Testis (tissue), 3 donors: ENCODE data around the gene EMILIN3. TPM values are rescaled to one million over a fixed set of nuclear protein-coding genes. Genes with fewer than 3 reads are reported as not detected.

Experiments
- DNase-seq: peaks from one replicate; pipeline ENCODE4 v3.0.0-alpha.2; 2019
- H3K27ac ChIP-seq, 2 donors: fragments of 200-600 bp; sonication (generic); one replicate each; pipeline ENCODE4 v1.5.1; 2019
- H3K27me3 ChIP-seq: fragments of 200-600 bp; sonication (generic); one replicate; pipeline ENCODE4 v1.5.1; 2019
- H3K36me3 ChIP-seq: fragments of 200-600 bp; sonication (generic); one replicate; pipeline ENCODE4 v1.5.1; 2017; ENCODE audit warnings: low read depth; ENCODE audit errors: missing control alignments
- H3K4me1 ChIP-seq: fragments of 200-600 bp; sonication (generic); one replicate; pipeline ENCODE4 v1.5.1; 2019
- H3K4me3 ChIP-seq, 2 donors: fragments of 200-600 bp; sonication (generic); one replicate each; pipeline ENCODE4 v1.5.1; 2017 to 2019
- H3K9me3 ChIP-seq: fragments of 200-600 bp; sonication (generic); one replicate; pipeline ENCODE4 v1.5.1; 2017
- CTCF ChIP-seq, 3 experiments: fragments of 450-650 bp in 2 of 3; fragments of 200-600 bp in 1 of 3; sonication (generic) in 1 of 3; IDR thresholded peaks; one replicate each; pipeline ENCODE4 v1.5.1; 2016 to 2019; ENCODE audit warnings: antibody characterized with exemption in 3 of 3, mild to moderate bottlenecking in 2 of 3, moderate library complexity in 1 of 3
- POLR2A ChIP-seq: fragments of 450-650 bp; IDR thresholded peaks from one replicate; pipeline ENCODE4 v1.6.1; 2017; ENCODE audit warnings: antibody characterized with exemption, mild to moderate bottlenecking, moderate library complexity
- WGBS, 2 donors: methylation state at CpG; one replicate each; pipeline ENCODE4 v1.1.5; 2018; 5-methylcytosine and 5-hydroxymethylcytosine counted together
- intact Hi-C: fragments of 100-400 bp; cut with DNase I; formaldehyde crosslinking; loops from one replicate; pipeline ENCODE4 v1.15.1; 2023; ENCODE audit warnings: low total_unique reads
- polyA plus RNA-seq: library from polyadenylated mRNA; stranded (reverse); fragments of 350-450 nt; fragmentation: Illumina TruSeq; extraction: RNeasy Lipid Tissue Mini Kit (QIAGEN cat#74804); gene quantifications from one replicate; pipeline ENCODE4 v1.2.3, GENCODE V29; 2014; ENCODE audit warnings: low read depth, low replicate concordance; ENCODE audit not compliant: insufficient read depth
- total RNA-seq, 2 donors: library from RNA; depleted of rRNA; stranded (reverse); fragments of >200 nt; gene quantifications; one replicate each; pipeline ENCODE4 v1.2.3, GENCODE V29; 2016

EMILIN3 gene
- total and polyA plus RNA-seq, 3 donors from 2014 or later = 3.7 to 14.8 (median 4.2) TPM

DNA sequence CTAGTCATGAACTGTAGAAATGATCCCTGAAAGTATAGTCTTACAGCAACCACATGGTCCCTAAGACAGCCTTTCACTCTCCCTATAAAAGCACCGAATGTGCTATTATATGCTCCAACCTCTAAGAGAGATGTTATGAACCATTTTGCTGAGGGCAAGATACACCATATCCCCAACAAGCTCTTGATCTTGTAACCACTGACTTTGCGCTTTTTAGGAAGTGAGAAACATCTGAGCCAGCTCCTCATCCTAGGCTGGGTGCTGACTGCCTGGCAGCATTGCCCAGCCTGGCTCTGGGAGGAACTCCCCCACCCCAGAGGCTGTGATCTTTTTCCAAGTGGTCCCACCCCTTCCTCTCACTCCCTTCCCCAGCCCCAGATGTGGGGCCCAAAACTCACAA, 3.1 kb upstream of the EMILIN3 start:
- intact Hi-C loops = no loop called here
- Histone ChIP-seq H3K4me1 (peaks cover 10% of the 10 kb centered on the region), H3K27me3 (no peaks in the 10 kb centered on the region), H3K4me3 (no peak overlapping the region), H3K36me3 (no peaks in the 10 kb centered on the region), H3K9me3 (no peaks in the 10 kb centered on the region), H3K27ac (no peak overlapping the region)
- no peak for DNase-seq
- no peak for TF ChIP-seq POLR2A
- TF ChIP-seq CTCF (IDR thresholded peaks at IDR 0.05) = no peak
- WGBS, 2 donors = 58 to 86% methylated on average over 2 of the region's 2 CpGs

- TF ChIP-seq CTCF (IDR thresholded peaks at IDR 0.05) = no peak
- TF ChIP-seq POLR2A = no peak
- Histone ChIP-seq H3K4me3 (no peak overlapping the region), H3K36me3 (no peaks in the 10 kb centered on the region), H3K27me3 (no peaks in the 10 kb centered on the region), H3K9me3 (no peaks in the 10 kb centered on the region), H3K4me1 (peaks cover 5% of the 10 kb centered on the region), H3K27ac (no peak overlapping the region)
- intact Hi-C loops = no loop called here
- no peak for DNase-seq
- WGBS, 2 donors = 69 to 72% methylated on average over 3 of the region's 3 CpGs
Observed at GRCh38 chr20:41367956-41368355, 1.3 kb upstream of the EMILIN3 start.

GRCh38 chr20:41367393-41367695, 726 bp upstream of the EMILIN3 start:
- intact Hi-C loops = no loop called here
- WGBS, 2 donors = 74 to 78% methylated on average over 13 of the region's 13 CpGs
- TF ChIP-seq POLR2A = no peak
- TF ChIP-seq CTCF (IDR thresholded peaks at IDR 0.05) = no peak
- DNase-seq = no peak
- no peaks in the 10 kb centered on the region for H3K9me3 ChIP-seq
- peaks cover 5% of the 10 kb centered on the region for H3K4me1 ChIP-seq
- no peak overlapping the region for H3K4me3 ChIP-seq
- H3K36me3 ChIP-seq = no peaks in the 10 kb centered on the region
- no peaks in the 10 kb centered on the region for H3K27me3 ChIP-seq
- H3K27ac ChIP-seq = no peak overlapping the region

DNA sequence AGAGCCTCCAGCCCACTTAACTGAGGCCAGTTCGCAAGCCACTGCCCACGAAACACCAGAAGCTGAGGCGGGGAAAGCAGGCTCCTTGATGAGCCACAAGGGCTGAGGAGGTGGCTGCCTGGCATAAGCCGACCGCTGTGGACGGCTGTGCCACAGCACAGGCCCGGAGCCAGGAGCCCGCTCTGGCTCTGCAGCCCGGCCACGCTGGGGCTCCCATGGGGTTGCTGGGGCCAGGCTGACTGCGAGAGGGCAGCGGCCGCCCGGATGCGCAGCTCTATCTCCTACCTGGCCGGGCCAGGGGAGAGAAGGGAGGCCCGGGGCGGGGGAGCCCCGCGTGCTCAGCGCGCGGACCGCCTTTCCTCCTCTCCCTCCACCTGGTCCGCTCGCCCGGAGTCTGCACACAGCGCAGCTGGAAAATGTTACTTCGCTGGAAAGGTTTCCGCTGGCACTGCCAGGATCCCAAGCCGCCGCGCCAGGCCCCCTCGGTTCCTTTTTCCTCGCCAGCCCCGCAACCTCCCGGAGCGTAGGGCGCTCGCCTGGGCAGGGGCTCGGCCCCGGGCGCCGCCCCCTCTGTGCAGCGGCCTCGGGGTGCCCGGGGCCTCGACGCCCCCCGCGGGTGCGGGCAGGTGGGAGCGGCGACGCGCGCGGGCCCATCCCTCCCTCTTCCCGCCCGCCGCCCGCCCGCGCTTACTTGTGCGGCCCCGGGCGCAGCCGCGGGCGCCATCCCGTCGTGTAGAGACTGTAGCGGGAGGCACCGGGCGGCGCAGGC, 657 bp downstream of the EMILIN3 start:
- Histone ChIP-seq H3K4me1 (peaks cover 5% of the 10 kb centered on the region), H3K9me3 (no peaks in the 10 kb centered on the region), H3K36me3 (no peaks in the 10 kb centered on the region), H3K27ac (no peak overlapping the region), H3K4me3 (peak overlapping the region; percentile 37 to 50), H3K27me3 (no peaks in the 10 kb centered on the region)
- DNase-seq = no peak
- 2 to 10% methylated on average over 2 to 76 of the region's 76 CpGs for WGBS, 2 donors
- intact Hi-C loops = no loop called here
- TF ChIP-seq POLR2A = no peak

DNA sequence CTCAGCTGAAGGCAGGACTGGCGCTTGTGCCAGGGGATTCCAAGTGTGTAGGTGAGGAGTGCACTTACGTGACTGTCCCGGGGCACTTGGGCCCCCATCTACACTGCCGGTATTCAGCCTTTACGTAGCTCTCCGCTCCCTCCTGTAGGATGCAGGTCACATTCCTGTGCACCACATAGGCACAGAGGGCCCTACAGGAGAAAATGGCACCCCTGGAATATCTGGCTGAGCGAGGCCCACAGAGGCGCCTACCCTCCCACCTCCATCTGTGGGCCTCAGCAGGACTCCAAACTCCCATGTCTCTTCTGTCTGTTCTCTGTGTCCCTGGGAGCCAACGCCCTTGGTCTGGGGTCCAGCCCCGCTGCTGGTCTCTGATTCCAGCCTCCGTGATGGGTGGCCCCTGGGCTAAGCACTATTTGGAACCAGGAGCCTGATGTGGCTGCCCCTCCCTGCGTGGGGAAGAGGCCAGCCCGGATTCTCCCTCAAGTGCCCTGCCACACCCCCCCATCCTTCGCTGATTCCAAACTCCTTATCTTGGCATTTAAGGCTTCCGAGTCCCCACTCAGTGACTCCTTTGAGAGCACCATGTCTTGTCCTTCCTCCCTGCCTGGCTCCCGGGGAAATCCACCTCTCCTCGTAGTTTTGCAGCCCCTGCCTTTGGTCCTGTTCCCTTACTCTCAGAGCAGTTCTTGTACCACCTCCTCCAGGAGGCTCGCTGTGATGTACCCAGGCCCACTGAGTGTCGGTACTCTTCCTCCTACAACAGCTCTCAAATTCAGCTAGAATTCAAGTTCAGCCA, 1.5 kb downstream of the EMILIN3 start:
- no peaks in the 10 kb centered on the region for H3K27me3 ChIP-seq

More for the DNA sequence above, 1.5 kb downstream of the EMILIN3 start:
- H3K9me3 ChIP-seq = no peaks in the 10 kb centered on the region
- no peak overlapping the region for H3K27ac ChIP-seq
- peak overlapping the region in 1 of 2 donors; percentile 50 for H3K4me3 ChIP-seq
- TF ChIP-seq POLR2A (no peak), CTCF (IDR thresholded peaks at IDR 0.05) (no peak)
- peaks cover 5% of the 10 kb centered on the region for H3K4me1 ChIP-seq
- WGBS, 2 donors = 58 to 76% methylated on average over 14 to 19 of the region's 19 CpGs
- H3K36me3 ChIP-seq = no peaks in the 10 kb centered on the region
- no peak for DNase-seq
- intact Hi-C loops = no loop called here
